Fibroblast of lung (primary cell): ENCODE results near the gene TMPRSS13. TPM values are rescaled to one million over a fixed set of nuclear protein-coding genes. Genes with fewer than 3 reads are reported as not detected.

Source experiments
- DNase-seq, 2 donors: peaks; one replicate each; pipeline versions ENCODE4 v3.0.0 to v3.0.0-alpha.2; 2010; ENCODE audit warnings: low read depth in 2 of 2
- H2AFZ ChIP-seq: 2 replicates; pipeline ENCODE4 v1.5.1; 2012; ENCODE audit warnings: low read length, control low read depth, inconsistent platforms
- H3K27ac ChIP-seq: 2 replicates; pipeline ENCODE4 v1.5.1; 2011; ENCODE audit warnings: low read length, control low read depth; ENCODE audit not compliant: insufficient read depth
- H3K27me3 ChIP-seq: 2 replicates; pipeline ENCODE4 v1.5.1; 2011; ENCODE audit warnings: mild to moderate bottlenecking, low read length; ENCODE audit not compliant: control insufficient read depth, insufficient read depth
- H3K36me3 ChIP-seq: 2 replicates; pipeline ENCODE4 v1.5.1; 2011; ENCODE audit warnings: low read length; ENCODE audit not compliant: control insufficient read depth, insufficient read depth
- H3K4me1 ChIP-seq: 2 replicates; pipeline ENCODE4 v1.5.1; 2011; ENCODE audit warnings: low read length; ENCODE audit not compliant: control insufficient read depth, insufficient read depth; ENCODE audit errors: extremely low read depth
- H3K4me2 ChIP-seq: 2 replicates; pipeline ENCODE4 v1.5.1; 2011; ENCODE audit warnings: low read length, control low read depth; ENCODE audit not compliant: insufficient read depth; ENCODE audit errors: extremely low read depth
- H3K4me3 ChIP-seq, 4 experiments: fragments of 200-600 bp in 1 of 4; sonication (generic) in 1 of 4; replicated peaks in 1 of 4; 2 replicates each; pipeline ENCODE4 v1.5.1; 2011 to 2016; ENCODE audit warnings: low read length in 4 of 4, low read depth in 3 of 4, mild to moderate bottlenecking in 3 of 4, control low read depth in 2 of 4, inconsistent platforms in 1 of 4, mixed read lengths in 1 of 4; ENCODE audit not compliant: insufficient read depth in 1 of 4; ENCODE audit errors: control extremely low read depth in 1 of 4
- H3K79me2 ChIP-seq: 2 replicates; pipeline ENCODE4 v1.5.1; 2012; ENCODE audit warnings: mild to moderate bottlenecking, low read length, inconsistent platforms; ENCODE audit not compliant: control insufficient read depth, insufficient read depth
- H3K9ac ChIP-seq: 2 replicates; pipeline ENCODE4 v1.5.1; 2011; ENCODE audit warnings: mild to moderate bottlenecking, low read length, control low read depth; ENCODE audit not compliant: insufficient read depth
- H3K9me3 ChIP-seq: 2 replicates; pipeline ENCODE4 v1.5.1; 2012; ENCODE audit warnings: low read depth, low read length; ENCODE audit not compliant: control insufficient read depth, insufficient read depth
- H4K20me1 ChIP-seq: 2 replicates; pipeline ENCODE4 v1.5.1; 2011; ENCODE audit warnings: low read length; ENCODE audit not compliant: control insufficient read depth, insufficient read depth; ENCODE audit errors: extremely low read depth
- EZH2 ChIP-seq: IDR thresholded peaks from 2 replicates; pipeline ENCODE4 v1.5.1; 2012; ENCODE audit warnings: low read length, control low read depth, mild to moderate bottlenecking; ENCODE audit errors: missing control alignments
- polyA plus RNA-seq, 2 donors: library from polyadenylated mRNA; depleted of rRNA in 1 of 2; stranded (reverse) in 1 of 2; unstranded in 1 of 2; fragments of >200 nt; gene quantifications; 2 replicates each; pipeline ENCODE4 v1.2.1, GENCODE V29; 2011 to 2012; ENCODE audit warnings: missing spikeins in 1 of 2
- total RNA-seq: library from RNA; depleted of rRNA; stranded (reverse); fragments of >200 nt; gene quantifications from 2 replicates; pipeline ENCODE4 v1.2.1, GENCODE V29; 2014
- TF ChIP-seq, protein P1 (sequence below), 2 donors: IDR thresholded peaks in 1 of 2; conservative IDR thresholded peaks in 1 of 2; 1 replicate in 1 of 2; 2 replicates in 1 of 2; pipeline ENCODE4 v1.5.1; 2011 to 2012; ENCODE audit warnings: low read length in 2 of 2, control low read depth in 1 of 2, inconsistent platforms in 1 of 2, low read depth in 1 of 2, mild to moderate bottlenecking in 1 of 2

Gene TMPRSS13
- total and polyA plus RNA-seq, 2 donors (not counting 1 experiment from before 2014, with no cell fraction given) = not detected

DNA sequence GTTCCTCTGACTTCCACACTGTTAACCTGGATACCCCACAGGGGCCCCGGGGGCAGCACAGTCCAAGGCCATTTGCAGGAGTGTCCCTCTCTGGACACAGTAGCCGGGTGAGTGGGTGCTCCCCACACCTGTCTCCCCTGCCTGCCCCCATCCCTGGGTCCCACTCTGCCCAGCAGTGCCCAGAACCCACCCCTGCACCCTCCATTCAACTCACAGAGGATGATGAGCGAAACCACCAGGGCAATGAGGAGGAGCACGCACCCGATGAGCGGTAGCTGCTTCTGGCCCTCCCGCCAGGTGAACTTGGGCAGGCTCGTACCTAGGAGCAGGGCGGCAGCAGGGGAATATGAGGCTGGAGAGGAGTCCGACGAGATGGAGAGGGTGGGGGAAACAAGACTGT, 12.2 kb downstream of the TMPRSS13 start:
- Histone ChIP-seq H3K9me3 (no peaks in the 10 kb centered on the region), H2AFZ (no peak overlapping the region), H3K36me3 (no peaks in the 10 kb centered on the region), H3K27ac (no peak overlapping the region), H3K9ac (no peak overlapping the region), H3K4me3 (no peak overlapping the region), H3K27me3 (peaks cover 13% of the 10 kb centered on the region), H3K4me2 (no peak overlapping the region), H3K4me1 (no peaks in the 10 kb centered on the region), H3K79me2 (no peaks in the 10 kb centered on the region), H4K20me1 (no peaks in the 10 kb centered on the region)
- no peak for TF ChIP-seq EZH2
- TF ChIP-seq, protein P1, sequence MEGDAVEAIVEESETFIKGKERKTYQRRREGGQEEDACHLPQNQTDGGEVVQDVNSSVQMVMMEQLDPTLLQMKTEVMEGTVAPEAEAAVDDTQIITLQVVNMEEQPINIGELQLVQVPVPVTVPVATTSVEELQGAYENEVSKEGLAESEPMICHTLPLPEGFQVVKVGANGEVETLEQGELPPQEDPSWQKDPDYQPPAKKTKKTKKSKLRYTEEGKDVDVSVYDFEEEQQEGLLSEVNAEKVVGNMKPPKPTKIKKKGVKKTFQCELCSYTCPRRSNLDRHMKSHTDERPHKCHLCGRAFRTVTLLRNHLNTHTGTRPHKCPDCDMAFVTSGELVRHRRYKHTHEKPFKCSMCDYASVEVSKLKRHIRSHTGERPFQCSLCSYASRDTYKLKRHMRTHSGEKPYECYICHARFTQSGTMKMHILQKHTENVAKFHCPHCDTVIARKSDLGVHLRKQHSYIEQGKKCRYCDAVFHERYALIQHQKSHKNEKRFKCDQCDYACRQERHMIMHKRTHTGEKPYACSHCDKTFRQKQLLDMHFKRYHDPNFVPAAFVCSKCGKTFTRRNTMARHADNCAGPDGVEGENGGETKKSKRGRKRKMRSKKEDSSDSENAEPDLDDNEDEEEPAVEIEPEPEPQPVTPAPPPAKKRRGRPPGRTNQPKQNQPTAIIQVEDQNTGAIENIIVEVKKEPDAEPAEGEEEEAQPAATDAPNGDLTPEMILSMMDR (conservative IDR thresholded peaks at IDR 0.05 in 1 of 2, IDR thresholded peaks at IDR 0.05 in 1 of 2; ENCODE audit: low read depth in 1 of 2, low read length in 2 of 2) = no peak
- DNase-seq = no peak

DNA sequence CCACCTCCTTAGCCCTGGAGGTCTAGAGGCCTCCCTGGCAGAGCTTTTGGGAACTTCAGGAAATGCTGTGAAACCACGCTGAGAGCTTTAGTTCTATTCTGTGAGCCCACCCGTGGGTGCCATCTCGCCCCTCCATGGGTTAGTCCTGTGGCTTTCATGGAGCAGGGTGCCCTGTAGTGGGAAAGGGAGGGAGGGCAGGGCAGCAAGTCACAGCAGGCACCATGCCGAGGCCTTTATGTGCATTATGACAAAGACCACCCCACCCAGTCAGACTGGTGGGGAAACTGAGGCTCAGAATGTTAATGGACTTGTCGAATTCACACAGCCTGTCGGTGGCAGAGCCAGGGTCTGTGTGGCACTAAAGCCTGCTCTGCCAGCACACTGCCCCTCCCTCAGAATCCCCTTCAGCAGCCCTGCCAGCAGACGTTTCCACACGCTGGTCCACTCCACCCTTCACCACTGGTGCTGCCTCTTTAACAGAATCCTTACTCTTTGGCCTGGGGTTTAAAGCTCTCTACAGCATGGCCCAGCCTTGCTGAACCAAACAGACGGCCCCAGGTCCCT, 13.4 kb downstream of the TMPRSS13 start:
- no peak overlapping the region for H3K9ac ChIP-seq
- no peaks in the 10 kb centered on the region for H3K36me3 ChIP-seq
- no peak for DNase-seq
- no peak overlapping the region for H3K4me2 ChIP-seq
- H4K20me1 ChIP-seq = no peaks in the 10 kb centered on the region
- no peaks in the 10 kb centered on the region for H3K9me3 ChIP-seq
- H3K4me3 ChIP-seq = no peak overlapping the region
- TF ChIP-seq, protein P1 (conservative IDR thresholded peaks at IDR 0.05 in 1 of 2, IDR thresholded peaks at IDR 0.05 in 1 of 2; ENCODE audit: low read depth in 1 of 2, low read length in 2 of 2) = no peak
- no peak for TF ChIP-seq EZH2
- H2AFZ ChIP-seq = no peak overlapping the region
- H3K27me3 ChIP-seq = peaks cover 13% of the 10 kb centered on the region
- H3K4me1 ChIP-seq = no peaks in the 10 kb centered on the region
- no peak overlapping the region for H3K27ac ChIP-seq
- no peaks in the 10 kb centered on the region for H3K79me2 ChIP-seq

DNA sequence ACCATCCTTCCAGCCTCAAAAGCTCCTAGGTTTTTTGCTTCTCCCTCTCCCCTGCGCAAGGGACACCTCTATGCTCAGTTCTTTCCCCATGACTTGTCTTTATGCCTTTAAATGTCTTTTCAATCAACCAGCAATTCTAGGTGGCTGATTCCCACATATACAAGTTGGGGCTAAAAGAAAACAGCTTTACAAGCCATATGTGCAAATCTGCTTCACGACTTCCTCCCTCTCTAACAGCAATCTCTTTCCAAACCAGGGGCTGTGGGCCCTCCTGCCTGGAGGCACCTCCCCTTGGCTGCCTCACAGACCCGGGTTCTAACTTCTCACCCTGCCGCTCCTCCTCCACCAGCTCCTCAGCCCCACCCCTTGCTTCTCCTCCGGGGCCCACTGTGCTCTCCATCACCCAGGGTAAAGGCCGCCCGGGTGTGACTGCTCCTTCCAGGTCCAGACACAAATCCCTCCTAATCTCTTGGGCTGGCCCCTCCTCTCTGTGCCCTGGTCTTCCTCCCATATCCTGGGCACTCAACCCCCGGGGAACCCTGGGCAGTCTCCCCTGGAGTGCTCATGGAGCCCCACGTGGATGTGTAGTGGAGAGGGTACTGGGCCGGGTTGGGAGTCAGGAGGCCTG, 14.1 kb downstream of the TMPRSS13 start:
- H3K27me3 ChIP-seq = peaks cover 13% of the 10 kb centered on the region
- H3K36me3 ChIP-seq = no peaks in the 10 kb centered on the region
- H3K4me3 ChIP-seq = no peak overlapping the region
- no peaks in the 10 kb centered on the region for H4K20me1 ChIP-seq
- H3K79me2 ChIP-seq = no peaks in the 10 kb centered on the region
- H2AFZ ChIP-seq = no peak overlapping the region
- no peak for DNase-seq
- no peaks in the 10 kb centered on the region for H3K4me1 ChIP-seq
- no peak overlapping the region for H3K9ac ChIP-seq
- H3K4me2 ChIP-seq = no peak overlapping the region
- H3K27ac ChIP-seq = no peak overlapping the region
- TF ChIP-seq, protein P1 (conservative IDR thresholded peaks at IDR 0.05 in 1 of 2, IDR thresholded peaks at IDR 0.05 in 1 of 2; ENCODE audit: low read depth in 1 of 2, low read length in 2 of 2) = no peak
- TF ChIP-seq EZH2 = no peak
- H3K9me3 ChIP-seq = no peaks in the 10 kb centered on the region
